Fibroblast of lung (primary cell): ENCODE measurements around the gene OXCT2. TPM values are rescaled to one million over a fixed set of nuclear protein-coding genes. Genes with fewer than 3 reads are reported as not detected.

Experiments
- DNase-seq, 2 donors: peaks; one replicate each; pipeline versions ENCODE4 v3.0.0 to v3.0.0-alpha.2; 2010; ENCODE audit warnings: low read depth in 2 of 2
- H2AFZ ChIP-seq: 2 replicates; pipeline ENCODE4 v1.5.1; 2012; ENCODE audit warnings: low read length, control low read depth, inconsistent platforms
- H3K27ac ChIP-seq: 2 replicates; pipeline ENCODE4 v1.5.1; 2011; ENCODE audit warnings: low read length, control low read depth; ENCODE audit not compliant: insufficient read depth
- H3K27me3 ChIP-seq: 2 replicates; pipeline ENCODE4 v1.5.1; 2011; ENCODE audit warnings: mild to moderate bottlenecking, low read length; ENCODE audit not compliant: control insufficient read depth, insufficient read depth
- H3K36me3 ChIP-seq: 2 replicates; pipeline ENCODE4 v1.5.1; 2011; ENCODE audit warnings: low read length; ENCODE audit not compliant: control insufficient read depth, insufficient read depth
- H3K4me1 ChIP-seq: 2 replicates; pipeline ENCODE4 v1.5.1; 2011; ENCODE audit warnings: low read length; ENCODE audit not compliant: control insufficient read depth, insufficient read depth; ENCODE audit errors: extremely low read depth
- H3K4me2 ChIP-seq: 2 replicates; pipeline ENCODE4 v1.5.1; 2011; ENCODE audit warnings: low read length, control low read depth; ENCODE audit not compliant: insufficient read depth; ENCODE audit errors: extremely low read depth
- H3K4me3 ChIP-seq, 4 experiments: fragments of 200-600 bp in 1 of 4; sonication (generic) in 1 of 4; replicated peaks in 1 of 4; 2 replicates each; pipeline ENCODE4 v1.5.1; 2011 to 2016; ENCODE audit warnings: low read length in 4 of 4, low read depth in 3 of 4, mild to moderate bottlenecking in 3 of 4, control low read depth in 2 of 4, inconsistent platforms in 1 of 4, mixed read lengths in 1 of 4; ENCODE audit not compliant: insufficient read depth in 1 of 4; ENCODE audit errors: control extremely low read depth in 1 of 4
- H3K79me2 ChIP-seq: 2 replicates; pipeline ENCODE4 v1.5.1; 2012; ENCODE audit warnings: mild to moderate bottlenecking, low read length, inconsistent platforms; ENCODE audit not compliant: control insufficient read depth, insufficient read depth
- H3K9ac ChIP-seq: 2 replicates; pipeline ENCODE4 v1.5.1; 2011; ENCODE audit warnings: mild to moderate bottlenecking, low read length, control low read depth; ENCODE audit not compliant: insufficient read depth
- H3K9me3 ChIP-seq: 2 replicates; pipeline ENCODE4 v1.5.1; 2012; ENCODE audit warnings: low read depth, low read length; ENCODE audit not compliant: control insufficient read depth, insufficient read depth
- H4K20me1 ChIP-seq: 2 replicates; pipeline ENCODE4 v1.5.1; 2011; ENCODE audit warnings: low read length; ENCODE audit not compliant: control insufficient read depth, insufficient read depth; ENCODE audit errors: extremely low read depth
- EZH2 ChIP-seq: IDR thresholded peaks from 2 replicates; pipeline ENCODE4 v1.5.1; 2012; ENCODE audit warnings: low read length, control low read depth, mild to moderate bottlenecking; ENCODE audit errors: missing control alignments
- polyA plus RNA-seq, 2 donors: library from polyadenylated mRNA; depleted of rRNA in 1 of 2; stranded (reverse) in 1 of 2; unstranded in 1 of 2; fragments of >200 nt; gene quantifications; 2 replicates each; pipeline ENCODE4 v1.2.1, GENCODE V29; 2011 to 2012; ENCODE audit warnings: missing spikeins in 1 of 2
- total RNA-seq: library from RNA; depleted of rRNA; stranded (reverse); fragments of >200 nt; gene quantifications from 2 replicates; pipeline ENCODE4 v1.2.1, GENCODE V29; 2014
- TF ChIP-seq, protein P1 (sequence below), 2 donors: IDR thresholded peaks in 1 of 2; conservative IDR thresholded peaks in 1 of 2; 1 replicate in 1 of 2; 2 replicates in 1 of 2; pipeline ENCODE4 v1.5.1; 2011 to 2012; ENCODE audit warnings: low read length in 2 of 2, control low read depth in 1 of 2, inconsistent platforms in 1 of 2, low read depth in 1 of 2, mild to moderate bottlenecking in 1 of 2

Gene OXCT2
- total and polyA plus RNA-seq, 2 donors (not counting 1 experiment from before 2014, with no cell fraction given), result 1.0 to 6.4 TPM

DNA sequence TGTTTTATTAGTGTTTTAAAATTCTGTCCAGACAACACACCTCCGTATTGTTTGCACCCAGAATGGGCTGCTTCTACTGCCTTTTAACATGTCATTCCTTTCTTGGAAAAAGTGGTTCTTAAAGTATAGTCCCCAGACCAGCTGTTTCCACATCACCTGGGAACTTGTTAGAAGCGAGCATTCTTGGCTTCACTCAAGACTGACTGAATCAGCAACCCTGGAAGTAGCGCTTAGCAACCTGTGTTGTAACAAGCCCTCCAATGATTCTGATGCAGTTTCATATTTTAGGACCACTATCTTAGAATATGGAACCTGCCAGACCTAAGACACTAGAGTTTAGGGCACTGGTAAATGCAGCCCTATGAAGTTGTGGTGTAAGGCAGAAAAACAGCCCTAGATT is 38.4 kb downstream of the OXCT2 start:
- Histone ChIP-seq H4K20me1 (no peaks in the 10 kb centered on the region), H3K79me2 (no peaks in the 10 kb centered on the region), H3K36me3 (no peaks in the 10 kb centered on the region), H2AFZ (no peak overlapping the region), H3K27me3 (peaks cover 33% of the 10 kb centered on the region), H3K27ac (no peak overlapping the region), H3K9ac (no peak overlapping the region), H3K4me1 (no peaks in the 10 kb centered on the region), H3K4me2 (no peak overlapping the region), H3K4me3 (no peak overlapping the region), H3K9me3 (no peaks in the 10 kb centered on the region)
- DNase-seq, result peak in 1 of 2 donors; percentile 36
- TF ChIP-seq, protein P1, sequence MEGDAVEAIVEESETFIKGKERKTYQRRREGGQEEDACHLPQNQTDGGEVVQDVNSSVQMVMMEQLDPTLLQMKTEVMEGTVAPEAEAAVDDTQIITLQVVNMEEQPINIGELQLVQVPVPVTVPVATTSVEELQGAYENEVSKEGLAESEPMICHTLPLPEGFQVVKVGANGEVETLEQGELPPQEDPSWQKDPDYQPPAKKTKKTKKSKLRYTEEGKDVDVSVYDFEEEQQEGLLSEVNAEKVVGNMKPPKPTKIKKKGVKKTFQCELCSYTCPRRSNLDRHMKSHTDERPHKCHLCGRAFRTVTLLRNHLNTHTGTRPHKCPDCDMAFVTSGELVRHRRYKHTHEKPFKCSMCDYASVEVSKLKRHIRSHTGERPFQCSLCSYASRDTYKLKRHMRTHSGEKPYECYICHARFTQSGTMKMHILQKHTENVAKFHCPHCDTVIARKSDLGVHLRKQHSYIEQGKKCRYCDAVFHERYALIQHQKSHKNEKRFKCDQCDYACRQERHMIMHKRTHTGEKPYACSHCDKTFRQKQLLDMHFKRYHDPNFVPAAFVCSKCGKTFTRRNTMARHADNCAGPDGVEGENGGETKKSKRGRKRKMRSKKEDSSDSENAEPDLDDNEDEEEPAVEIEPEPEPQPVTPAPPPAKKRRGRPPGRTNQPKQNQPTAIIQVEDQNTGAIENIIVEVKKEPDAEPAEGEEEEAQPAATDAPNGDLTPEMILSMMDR (conservative IDR thresholded peaks at IDR 0.05 in 1 of 2, IDR thresholded peaks at IDR 0.05 in 1 of 2; ENCODE audit: low read depth in 1 of 2, low read length in 2 of 2), result no peak
- no peak for TF ChIP-seq EZH2

DNA sequence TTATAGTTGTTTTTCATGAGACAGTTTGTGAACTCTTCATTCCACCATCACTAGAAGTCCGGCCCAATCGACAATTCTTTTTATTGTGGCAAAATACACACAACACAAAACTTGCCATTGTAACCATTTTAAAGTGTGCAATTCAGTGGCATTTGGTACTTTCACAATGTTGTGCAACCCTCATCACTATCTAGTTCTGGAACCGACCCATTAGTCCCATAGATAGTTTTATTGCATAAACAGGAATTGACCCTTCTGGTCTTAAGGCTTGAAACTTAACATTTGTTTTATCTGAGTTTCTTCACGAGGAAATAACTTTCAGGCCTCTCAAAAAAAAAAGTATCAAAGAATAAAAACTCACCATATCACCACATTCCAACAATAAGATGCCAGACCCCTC is 41.3 kb downstream of the OXCT2 start:
- Histone ChIP-seq H3K79me2 (no peaks in the 10 kb centered on the region), H3K27me3 (peaks cover 33% of the 10 kb centered on the region), H3K9ac (no peak overlapping the region), H2AFZ (no peak overlapping the region), H3K27ac (no peak overlapping the region), H3K9me3 (no peaks in the 10 kb centered on the region), H3K4me1 (no peaks in the 10 kb centered on the region), H3K4me2 (no peak overlapping the region), H3K4me3 (no peak overlapping the region), H3K36me3 (no peaks in the 10 kb centered on the region), H4K20me1 (no peaks in the 10 kb centered on the region)
- TF ChIP-seq, protein P1 (conservative IDR thresholded peaks at IDR 0.05 in 1 of 2, IDR thresholded peaks at IDR 0.05 in 1 of 2; ENCODE audit: low read depth in 1 of 2, low read length in 2 of 2), result no peak
- no peak for TF ChIP-seq EZH2
- no peak for DNase-seq

DNA sequence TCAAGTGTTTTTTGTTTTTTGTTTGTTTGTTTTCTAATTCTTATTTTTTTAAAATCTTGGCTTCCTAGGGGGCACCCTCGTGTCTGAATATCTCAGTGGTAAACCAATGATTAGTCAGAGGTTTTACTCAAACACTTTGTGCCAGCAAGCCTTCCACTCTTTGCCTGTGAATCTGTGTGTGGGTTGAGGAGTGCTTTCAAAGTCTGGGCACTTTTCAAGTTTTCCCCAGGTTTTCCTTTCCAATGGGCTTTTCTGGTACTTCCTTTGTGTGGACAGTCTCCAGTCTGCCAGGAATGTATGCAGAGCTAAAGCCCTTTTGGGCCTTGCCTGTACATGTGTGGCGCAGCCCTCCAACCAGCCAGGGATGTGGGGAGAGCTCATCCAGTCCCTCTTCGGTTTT is 42.1 kb downstream of the OXCT2 start:
- Histone ChIP-seq H3K27ac (no peak overlapping the region), H3K79me2 (no peaks in the 10 kb centered on the region), H4K20me1 (no peaks in the 10 kb centered on the region), H3K36me3 (no peaks in the 10 kb centered on the region), H3K27me3 (peaks cover 33% of the 10 kb centered on the region), H3K4me1 (no peaks in the 10 kb centered on the region), H3K9ac (no peak overlapping the region), H3K4me3 (no peak overlapping the region), H3K9me3 (no peaks in the 10 kb centered on the region), H3K4me2 (no peak overlapping the region), H2AFZ (no peak overlapping the region)
- peak in 1 of 2 donors; percentile 35 for DNase-seq
- no peak for TF ChIP-seq EZH2
- TF ChIP-seq, protein P1 (conservative IDR thresholded peaks at IDR 0.05 in 1 of 2, IDR thresholded peaks at IDR 0.05 in 1 of 2; ENCODE audit: low read depth in 1 of 2, low read length in 2 of 2), result no peak
